GM10266 (cell line): Measurements from ENCODE around the gene E2F4.
A peak's percentile ranks its signal among the peaks of the same experiment; 100 is the strongest.

Experiments used
- DNase-seq: peaks from one replicate; pipeline ENCODE4 v3.0.0; 2012; ENCODE audit errors: extremely low spot score
- TF ChIP-seq, protein P1 (sequence below): IDR thresholded peaks from 2 replicates; pipeline ENCODE4 v1.5.1; 2012; ENCODE audit warnings: mild to moderate bottlenecking, low read depth; ENCODE audit not compliant: control insufficient read depth, insufficient read depth; ENCODE audit errors: missing control alignments

The E2F4 gene, protein sequence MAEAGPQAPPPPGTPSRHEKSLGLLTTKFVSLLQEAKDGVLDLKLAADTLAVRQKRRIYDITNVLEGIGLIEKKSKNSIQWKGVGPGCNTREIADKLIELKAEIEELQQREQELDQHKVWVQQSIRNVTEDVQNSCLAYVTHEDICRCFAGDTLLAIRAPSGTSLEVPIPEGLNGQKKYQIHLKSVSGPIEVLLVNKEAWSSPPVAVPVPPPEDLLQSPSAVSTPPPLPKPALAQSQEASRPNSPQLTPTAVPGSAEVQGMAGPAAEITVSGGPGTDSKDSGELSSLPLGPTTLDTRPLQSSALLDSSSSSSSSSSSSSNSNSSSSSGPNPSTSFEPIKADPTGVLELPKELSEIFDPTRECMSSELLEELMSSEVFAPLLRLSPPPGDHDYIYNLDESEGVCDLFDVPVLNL

DNA sequence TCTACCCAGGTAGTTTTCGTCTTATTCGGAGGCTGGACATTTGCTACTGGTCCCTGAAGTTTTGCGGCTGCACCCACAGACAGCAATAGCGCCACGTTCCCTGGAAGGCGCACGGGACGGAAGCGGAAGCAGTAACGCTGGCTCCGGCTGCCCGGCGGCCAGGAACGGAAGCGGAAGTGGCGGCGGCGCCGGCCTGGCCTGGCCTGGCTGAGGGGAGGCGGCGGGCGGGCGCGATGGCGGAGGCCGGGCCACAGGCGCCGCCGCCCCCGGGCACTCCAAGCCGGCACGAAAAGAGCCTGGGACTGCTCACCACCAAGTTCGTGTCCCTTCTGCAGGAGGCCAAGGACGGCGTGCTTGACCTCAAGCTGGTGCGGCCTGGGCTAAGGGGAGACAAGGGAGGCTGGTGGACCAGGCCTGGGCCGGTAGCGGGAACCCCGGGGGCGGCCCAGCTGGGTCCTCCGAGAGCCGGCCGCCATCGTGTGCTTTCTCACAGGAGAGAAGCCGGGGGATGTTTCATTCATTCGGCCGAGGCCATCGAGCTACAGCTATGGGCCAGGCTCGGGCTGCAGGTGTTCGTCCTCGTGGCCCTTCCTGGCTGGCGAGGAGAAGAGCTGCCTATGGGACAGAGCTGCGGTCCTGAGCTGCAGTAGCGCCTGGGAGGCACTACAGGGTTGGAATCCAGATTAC, at the start of gene E2F4:
TSS of gene E2F4 (plus strand) at position 161 of the 687 bp plus-strand sequence. CDS start at position 234, 73 bp downstream.
- TF ChIP-seq, protein P1, sequence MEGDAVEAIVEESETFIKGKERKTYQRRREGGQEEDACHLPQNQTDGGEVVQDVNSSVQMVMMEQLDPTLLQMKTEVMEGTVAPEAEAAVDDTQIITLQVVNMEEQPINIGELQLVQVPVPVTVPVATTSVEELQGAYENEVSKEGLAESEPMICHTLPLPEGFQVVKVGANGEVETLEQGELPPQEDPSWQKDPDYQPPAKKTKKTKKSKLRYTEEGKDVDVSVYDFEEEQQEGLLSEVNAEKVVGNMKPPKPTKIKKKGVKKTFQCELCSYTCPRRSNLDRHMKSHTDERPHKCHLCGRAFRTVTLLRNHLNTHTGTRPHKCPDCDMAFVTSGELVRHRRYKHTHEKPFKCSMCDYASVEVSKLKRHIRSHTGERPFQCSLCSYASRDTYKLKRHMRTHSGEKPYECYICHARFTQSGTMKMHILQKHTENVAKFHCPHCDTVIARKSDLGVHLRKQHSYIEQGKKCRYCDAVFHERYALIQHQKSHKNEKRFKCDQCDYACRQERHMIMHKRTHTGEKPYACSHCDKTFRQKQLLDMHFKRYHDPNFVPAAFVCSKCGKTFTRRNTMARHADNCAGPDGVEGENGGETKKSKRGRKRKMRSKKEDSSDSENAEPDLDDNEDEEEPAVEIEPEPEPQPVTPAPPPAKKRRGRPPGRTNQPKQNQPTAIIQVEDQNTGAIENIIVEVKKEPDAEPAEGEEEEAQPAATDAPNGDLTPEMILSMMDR: no peak
- peak; percentile 97 for DNase-seq

- TF ChIP-seq, protein P1: no peak
- no peak for DNase-seq
These were observed 49.6 kb upstream of the E2F4 start for GRCh38 chr16:67142342-67142741.

DNA sequence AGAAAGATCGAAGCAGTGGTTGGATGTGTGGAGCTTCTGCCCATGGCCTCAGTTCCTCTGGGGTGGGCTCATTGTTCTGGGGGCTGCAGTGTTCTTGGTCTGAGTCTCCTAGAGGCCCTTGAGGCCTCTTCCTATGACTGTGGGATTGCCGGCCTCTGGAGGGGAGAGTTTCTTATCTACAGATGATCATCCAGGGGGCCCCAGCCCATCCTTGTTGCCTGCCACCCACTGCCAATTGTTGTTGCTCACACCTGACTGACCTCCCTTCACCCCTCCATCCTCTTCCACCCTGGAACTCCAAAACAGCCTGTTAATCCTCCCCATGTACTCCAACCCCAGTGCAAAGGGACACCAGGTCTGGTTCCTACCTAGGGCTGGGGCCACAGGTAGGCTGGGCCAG, 47.0 kb upstream of the E2F4 start:
- TF ChIP-seq, protein P1: no peak
- no peak for DNase-seq

GRCh38 chr16:67145746-67146145, 46.2 kb upstream of the E2F4 start:
- TF ChIP-seq, protein P1: no peak
- no peak for DNase-seq

- TF ChIP-seq, protein P1: peak; percentile 9
- DNase-seq: no peak
These were observed 45.2 kb upstream of the E2F4 start for GRCh38 chr16:67146523-67147357.

DNA sequence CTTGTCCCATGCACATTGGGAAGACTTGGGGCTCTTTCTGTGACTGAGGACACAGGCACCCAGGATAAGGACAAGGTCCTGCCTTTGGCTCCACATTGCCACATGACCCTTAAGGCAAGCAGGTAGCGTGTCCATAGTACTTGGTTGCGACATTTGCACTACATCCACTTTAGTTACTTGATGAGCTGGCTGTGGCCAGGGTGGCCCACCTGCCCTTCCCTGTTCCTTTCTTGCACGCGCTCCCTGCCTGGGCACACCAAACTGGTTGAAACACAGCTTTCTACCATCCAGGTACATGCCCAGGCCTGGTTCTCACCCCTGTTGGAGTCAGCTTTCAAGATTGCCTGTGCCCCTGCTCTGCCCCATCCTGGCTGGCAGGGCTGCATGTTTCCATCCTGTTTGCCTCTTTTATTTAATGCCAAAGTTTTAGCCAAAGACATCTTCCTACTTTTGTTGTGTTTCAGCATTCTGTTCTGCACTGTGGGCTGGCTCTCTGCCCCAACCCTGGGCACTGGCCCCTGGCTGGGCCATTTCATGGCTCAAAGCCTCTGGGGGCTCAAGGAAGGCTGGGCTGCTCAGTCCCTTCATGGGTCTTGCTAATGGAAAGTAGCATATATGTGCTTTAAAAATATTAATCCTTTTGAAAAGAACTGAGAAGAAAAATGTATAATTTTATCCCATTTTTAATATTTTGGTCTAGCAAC, 44.4 kb upstream of the E2F4 start:
- DNase-seq: no peak
- TF ChIP-seq, protein P1: no peak
